K562 (cell line): ENCODE results near the gene EFHC1. TPM values are rescaled to one million over a fixed set of nuclear protein-coding genes. Genes with fewer than 3 reads are reported as not detected.
A peak's percentile ranks its signal among the peaks of the same experiment; 100 is the strongest.

Source experiments
- ADNP ChIP-seq: fragments of 200-800 bp; sonication (Bioruptor generic); IDR thresholded peaks from 2 replicates; pipeline ENCODE4 v1.6.1; 2016; ENCODE audit warnings: missing genetic modification characterization, missing compliant biosample characterization
- ARNT ChIP-seq, 2 experiments: fragments of 450-650 bp; IDR thresholded peaks; 2 replicates each; pipeline ENCODE4 v1.6.1; 2016; ENCODE audit warnings: mild to moderate bottlenecking in 1 of 2
- BCOR ChIP-seq: fragments of 450-650 bp; IDR thresholded peaks from 2 replicates; pipeline ENCODE4 v1.6.1; 2016
- CXXC5 ChIP-seq: fragments of 250-450 bp; sonication (Bioruptor Pico); IDR thresholded peaks from 2 replicates; pipeline ENCODE4 v1.8.0; 2022; ENCODE audit warnings: inconsistent platforms, mild to moderate bottlenecking, moderate library complexity
- ELF1 ChIP-seq: fragments of 200-800 bp; sonication (Bioruptor generic); IDR thresholded peaks from 2 replicates; pipeline ENCODE4 v1.6.1; 2016; ENCODE audit warnings: missing genetic modification characterization, missing compliant biosample characterization
- HMGN3 ChIP-seq: IDR thresholded peaks from 2 replicates; pipeline ENCODE4 v1.6.1; 2011; ENCODE audit warnings: borderline replicate concordance, low read depth, mild to moderate bottlenecking, mixed read lengths, low read length; ENCODE audit not compliant: insufficient read length; ENCODE audit errors: extremely low read depth
- HOXB6 ChIP-seq: fragments of 250-450 bp; sonication (Bioruptor Pico); IDR thresholded peaks from 2 replicates; pipeline ENCODE4 v1.5.1; 2022; ENCODE audit warnings: mild to moderate bottlenecking, borderline replicate concordance
- NONO ChIP-seq, 2 experiments: fragments of 200-400 bp in 1 of 2; fragments of 450-650 bp in 1 of 2; formaldehyde crosslinking in 1 of 2; IDR thresholded peaks; 2 replicates each; pipeline ENCODE4 v1.6.1; 2017; ENCODE audit warnings: low read depth in 2 of 2, mild to moderate bottlenecking in 2 of 2, moderate library complexity in 2 of 2, low read length in 1 of 2
- NR0B1 ChIP-seq: fragments of 450-650 bp; IDR thresholded peaks from one replicate; pipeline ENCODE4 v1.6.1; 2018; ENCODE audit warnings: mild to moderate bottlenecking, moderate library complexity; ENCODE audit not compliant: partially characterized antibody
- POLR2H ChIP-seq: IDR thresholded peaks from 2 replicates; pipeline ENCODE4 v1.6.1; 2016; ENCODE audit warnings: missing genetic modification characterization, low read depth, mild to moderate bottlenecking, control low read depth, missing compliant biosample characterization, moderate library complexity
- RBM14 ChIP-seq: fragments of 200-400 bp; formaldehyde crosslinking; IDR thresholded peaks from 2 replicates; pipeline ENCODE4 v1.6.1; 2018; ENCODE audit warnings: low read depth, mild to moderate bottlenecking, low read length, moderate library complexity, borderline replicate concordance; ENCODE audit not compliant: insufficient read depth
- RBM25 ChIP-seq: fragments of 200-400 bp; formaldehyde crosslinking; IDR thresholded peaks from 2 replicates; pipeline ENCODE4 v1.6.1; 2018; ENCODE audit warnings: low read length, low read depth, moderate library complexity; ENCODE audit not compliant: severe bottlenecking
- RFX5 ChIP-seq: IDR thresholded peaks from 2 replicates; pipeline ENCODE4 v1.6.1; 2011; ENCODE audit warnings: low read depth, mild to moderate bottlenecking, improper control_type of control experiment, low read length
- SMARCA5 ChIP-seq: fragments of 450-650 bp; IDR thresholded peaks from 2 replicates; pipeline ENCODE4 v1.6.1; 2016
- ZNF133 ChIP-seq: fragments of 250-450 bp; sonication (Bioruptor Pico); IDR thresholded peaks from 2 replicates; pipeline ENCODE4 v1.4.0; 2020; ENCODE audit warnings: mild to moderate bottlenecking
- ZNF511 ChIP-seq: sonication (generic); formaldehyde crosslinking; IDR thresholded peaks from 2 replicates; pipeline ENCODE4 v1.8.0; 2022; ENCODE audit warnings: mild to moderate bottlenecking, missing genetic modification reagents
- polyA plus RNA-seq, 8 experiments: library from polyadenylated mRNA; depleted of rRNA in 4 of 8; stranded (reverse) in 5 of 8; unstranded in 3 of 8; fragments of >200 nt; fragmentation: Nextera tagmentation in 2 of 8; fragmentation: Illumina TruSeq in 1 of 8; extraction: Ambion mirVana in 2 of 8; extraction: Trizol in 1 of 8; gene quantifications; 2 replicates each; pipeline versions ENCODE4 v1.2.1 to v1.2.3, GENCODE V29; 2011 to 2014; ENCODE audit warnings: inconsistent platforms in 1 of 8, missing spikeins in 1 of 8
- total RNA-seq, 7 experiments: library from RNA; depleted of rRNA in 6 of 7; stranded (reverse); fragments of >200 nt in 6 of 7; fragmentation: Illumina TruSeq in 2 of 7; extraction: Trizol in 2 of 7; gene quantifications; 2 replicates each; pipeline versions ENCODE4 v1.2.1 to v1.2.3, GENCODE V29; 2011 to 2021; ENCODE audit warnings: low replicate concordance in 1 of 7

The EFHC1 gene
- total and polyA plus RNA-seq, 9 of the 15 experiments (the other 6 are each of a cell fraction or from before 2014, with no cell fraction given) = 9.5 to 31.0 (median 14.9) TPM

- no peak for TF ChIP-seq RBM14
- peak; percentile 78 for TF ChIP-seq SMARCA5
- TF ChIP-seq BCOR = peak; percentile 82
- TF ChIP-seq POLR2H (tag) = no peak
- no peak for TF ChIP-seq CXXC5 (CRISPR knock-in tag)
- TF ChIP-seq HMGN3 = no peak
- no peak for TF ChIP-seq NONO (IDR thresholded peaks at IDR 0.05; ENCODE audit: low read depth in 2 of 2, low read length in 1 of 2)
- no peak for TF ChIP-seq NR0B1
- TF ChIP-seq HOXB6 = no peak
- TF ChIP-seq ZNF511 (CRISPR knock-in tag) = no peak
- peak; percentile 91 for TF ChIP-seq RBM25
- TF ChIP-seq ADNP (tag) = peak; percentile 67; the same call in 1 of the 2 replicates
- TF ChIP-seq ELF1 (tag) = no peak
- TF ChIP-seq ARNT (IDR thresholded peaks at IDR 0.05) = no peak
- no peak for TF ChIP-seq RFX5
- no peak for TF ChIP-seq ZNF133
Observed at GRCh38 chr6:52516943-52517342, 96.8 kb downstream of the EFHC1 start (continued).
